ENCODE results near the gene HK1.

The HK1 gene

DNA sequence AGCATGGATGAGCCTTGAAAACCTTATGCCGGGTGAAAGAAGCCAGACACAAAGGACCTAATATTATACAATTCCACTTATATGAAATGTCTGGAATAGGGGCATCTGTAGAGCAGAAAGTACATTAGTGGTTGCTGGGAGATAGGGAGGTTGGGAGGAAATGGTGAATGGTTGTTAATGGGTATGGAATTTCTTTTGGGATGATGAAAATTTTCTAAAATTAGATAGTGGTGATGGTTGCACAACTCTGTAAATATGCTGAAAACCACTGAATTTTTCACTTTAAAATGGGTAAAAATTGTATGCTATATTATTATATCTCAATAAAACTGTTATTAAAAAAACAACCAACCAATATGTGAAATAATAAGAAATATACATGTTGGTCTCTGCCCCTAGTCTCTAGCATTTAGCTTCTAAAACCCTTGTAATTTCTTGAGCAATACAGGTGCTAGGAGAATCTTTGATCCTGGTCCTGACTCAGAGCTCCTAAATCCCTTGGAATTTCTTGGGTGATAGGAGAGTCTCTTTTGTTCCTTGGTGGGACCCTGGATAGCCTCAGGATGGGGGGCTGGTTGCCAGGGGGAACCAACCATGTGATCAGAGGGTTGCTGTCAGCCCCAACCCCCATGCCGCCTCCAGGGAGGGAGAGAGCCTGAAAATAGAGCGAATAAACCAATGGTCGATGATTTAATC, 74.4 kb downstream of the HK1 start:
- no peak for DNase-seq

DNA sequence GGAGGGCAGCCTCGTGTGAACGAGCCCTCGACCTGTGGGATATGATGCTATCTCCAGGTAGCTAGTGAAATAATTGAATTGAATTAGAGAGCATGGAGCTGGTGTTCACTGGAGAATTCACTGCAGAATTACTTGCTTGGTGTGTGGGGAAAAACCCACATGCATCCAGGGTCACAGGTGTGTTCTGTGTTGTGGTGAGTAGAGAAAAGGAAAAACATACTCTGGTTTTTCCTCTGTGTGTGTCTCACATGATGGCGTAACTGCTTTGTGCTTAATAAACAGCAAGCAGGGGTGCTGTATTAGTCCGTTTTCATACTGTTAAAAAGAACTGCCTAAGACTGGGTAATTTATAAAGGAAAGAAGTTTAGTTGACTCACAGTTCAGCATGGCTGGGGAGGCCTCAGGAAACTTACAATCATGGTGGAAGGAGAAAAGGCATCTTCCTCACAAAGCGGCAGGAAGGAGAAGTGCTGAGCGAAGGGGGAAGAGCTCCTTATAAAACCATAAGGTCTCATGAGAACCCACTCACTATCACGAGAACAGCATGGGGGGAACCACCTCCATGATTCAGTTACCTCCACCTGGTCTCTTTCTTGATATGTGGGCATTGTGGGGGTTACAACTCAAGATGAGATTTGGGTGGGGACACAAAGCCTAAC, 75.8 kb downstream of the HK1 start:
- no peak for DNase-seq

DNA sequence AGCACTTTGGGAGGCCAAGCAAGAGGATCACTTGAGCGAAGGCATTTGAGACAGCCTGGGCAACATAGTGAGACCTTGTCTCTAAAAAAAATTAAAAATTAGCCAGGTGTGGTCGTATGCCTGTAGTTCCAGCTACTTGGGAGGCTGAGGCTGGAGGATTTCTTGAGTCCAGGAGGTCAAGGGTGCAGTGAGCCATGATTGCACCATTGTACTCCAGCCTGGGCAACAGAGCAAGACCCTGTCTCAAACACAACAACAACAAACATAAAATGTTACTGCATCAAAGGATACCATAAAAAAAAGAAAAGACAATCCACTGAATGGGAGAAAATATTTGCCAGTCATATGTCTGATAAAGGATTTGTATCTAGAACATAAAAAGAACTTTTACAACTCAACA, 77.9 kb downstream of the HK1 start:
- DNase-seq, result no peak

DNA sequence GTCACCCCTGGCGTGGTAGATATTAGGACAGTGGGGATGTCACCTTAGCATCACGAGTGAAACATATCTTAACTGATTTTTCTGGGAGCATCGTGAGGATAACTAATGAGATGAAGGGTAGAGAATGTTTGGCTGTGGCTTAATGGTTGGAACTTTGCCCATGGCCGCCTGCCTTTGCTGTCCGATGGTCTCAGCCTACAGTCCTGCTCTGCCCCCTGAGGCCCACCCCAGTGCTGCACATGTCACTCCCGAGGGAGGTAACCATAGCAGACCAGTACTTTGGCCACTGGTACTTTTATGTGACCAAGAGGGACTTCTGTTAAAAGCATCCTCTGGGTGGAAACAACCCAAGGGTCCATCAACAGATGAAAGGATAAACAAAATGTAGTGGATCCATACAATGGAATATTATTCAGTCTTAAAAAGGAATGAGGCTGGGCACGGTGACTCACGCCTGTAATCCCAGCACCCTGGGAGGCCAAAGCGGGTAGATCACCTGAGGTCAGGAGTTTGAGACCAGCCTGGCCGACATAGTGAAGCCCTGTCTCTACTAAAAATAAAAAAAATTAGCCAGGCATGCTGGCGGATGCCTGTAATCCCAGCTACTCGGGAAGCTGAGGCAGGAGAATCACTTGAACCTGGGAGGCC, 80.0 kb downstream of the HK1 start:
- no peak for DNase-seq

DNA sequence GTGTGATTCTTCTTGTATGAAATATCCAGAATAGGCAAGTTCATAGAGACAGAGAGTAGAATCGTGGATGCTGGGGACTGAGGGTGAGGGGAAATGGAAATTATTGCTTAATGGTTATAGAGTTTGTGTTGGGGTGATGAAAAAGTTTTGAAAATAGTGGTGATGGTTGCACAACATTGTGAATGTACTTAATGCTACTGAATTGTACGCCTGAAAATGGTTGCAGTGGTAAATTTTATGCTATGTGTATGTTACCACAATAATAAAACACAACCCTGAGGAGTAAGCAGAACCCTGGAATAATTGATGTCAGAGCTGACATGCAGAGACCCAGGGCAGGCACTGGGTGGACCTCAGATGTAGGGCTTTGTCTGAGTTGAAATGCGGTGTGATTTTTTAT, 80.9 kb downstream of the HK1 start:
- DNase-seq, result no peak

DNA sequence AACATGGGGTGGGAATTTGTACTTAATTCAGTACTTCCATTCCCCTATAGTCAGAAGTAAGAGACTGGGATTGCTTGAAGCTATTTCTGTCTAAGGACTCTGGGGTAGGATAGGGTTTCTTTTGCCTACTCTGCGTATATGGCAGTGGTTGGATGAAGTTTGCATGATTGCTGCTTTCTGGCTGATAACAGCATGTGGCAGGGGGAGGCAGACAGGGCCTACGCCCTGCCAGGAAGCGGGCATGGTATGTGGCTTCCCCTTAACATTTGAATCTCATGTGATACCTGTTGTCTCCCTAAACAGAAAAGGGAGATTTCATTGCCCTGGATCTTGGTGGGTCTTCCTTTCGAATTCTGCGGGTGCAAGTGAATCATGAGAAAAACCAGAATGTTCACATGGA, 81.3 kb downstream of the HK1 start:
- no peak for DNase-seq

DNA sequence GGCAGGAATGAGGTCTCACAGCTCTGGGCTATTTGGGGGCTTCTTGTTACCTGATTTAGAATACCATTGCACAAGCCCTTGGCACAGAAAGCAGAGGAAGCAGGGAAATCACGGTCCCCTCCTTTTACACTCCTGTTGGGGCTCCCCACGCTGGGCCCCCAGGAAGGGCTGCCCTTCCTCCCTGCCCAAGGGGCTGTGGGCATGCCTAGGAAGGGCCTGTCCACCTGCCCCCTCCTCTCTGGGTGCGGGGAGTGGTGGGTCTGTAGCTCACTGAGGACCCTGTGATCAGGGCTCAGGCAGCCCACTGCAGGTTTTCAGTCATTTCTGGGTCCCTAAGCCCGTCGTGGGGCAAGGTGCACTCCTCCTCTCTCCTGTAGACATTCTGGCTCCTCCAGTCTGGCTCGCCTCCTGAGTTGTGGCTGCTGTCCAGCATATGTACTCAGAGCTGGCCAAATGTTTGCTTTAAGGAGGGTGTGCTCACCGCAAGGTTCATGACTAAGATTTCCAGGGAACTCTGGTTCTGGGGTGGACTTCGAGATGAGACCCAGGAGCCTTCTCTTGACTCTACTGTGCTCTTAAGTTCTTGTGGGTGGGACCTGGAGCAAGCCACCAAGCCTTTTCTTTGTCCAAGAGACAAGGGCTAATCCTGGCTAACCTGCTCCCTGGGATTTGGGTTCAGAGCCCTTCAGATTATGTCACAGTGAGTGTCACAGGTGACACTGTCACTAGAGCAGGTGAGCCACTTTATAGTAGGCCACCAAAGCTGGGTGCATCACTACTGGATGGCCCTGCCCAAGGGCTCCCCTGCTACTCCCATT, 82.4 kb downstream of the HK1 start:
- peak; percentile 23 for DNase-seq

DNA sequence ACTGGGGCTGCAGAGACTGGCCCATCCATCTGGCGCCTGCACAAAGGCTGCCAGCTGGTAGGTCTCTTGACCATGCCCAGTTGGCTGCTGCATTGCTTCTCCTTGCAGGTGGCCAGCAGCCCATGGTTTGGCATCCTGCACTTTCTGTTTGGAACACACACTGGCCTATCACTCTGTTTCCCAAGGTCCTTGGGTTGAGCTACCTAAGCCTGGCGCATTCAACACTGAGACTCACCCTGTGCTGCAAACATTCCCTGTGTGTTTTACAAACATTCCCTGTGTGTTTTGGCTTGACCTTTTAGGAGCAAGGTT, 83.0 kb downstream of the HK1 start:
- no peak for DNase-seq

DNA sequence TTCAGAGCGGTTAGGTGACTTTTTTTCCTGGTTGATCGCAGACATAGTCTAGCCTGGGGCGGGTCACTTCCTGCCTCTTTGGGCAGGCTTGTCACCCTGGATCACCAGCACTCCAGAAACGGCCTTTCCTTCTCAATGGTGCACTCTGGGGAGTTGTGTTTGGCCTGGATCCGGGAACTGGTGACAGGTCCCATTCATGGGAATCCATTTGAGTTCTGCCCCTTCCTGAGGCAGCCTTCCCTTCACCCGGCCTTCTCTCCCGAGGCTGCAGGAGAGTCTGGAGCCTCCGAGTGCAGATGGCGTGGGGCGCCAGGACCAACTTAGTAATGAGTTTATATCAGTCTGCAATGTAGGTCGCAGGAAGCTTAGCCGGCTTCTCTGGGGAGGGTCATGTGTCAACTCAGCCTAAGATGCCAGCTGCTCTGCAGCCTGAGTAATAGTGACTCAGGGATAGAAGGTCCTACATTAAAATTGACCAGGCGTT, 84.2 kb downstream of the HK1 start:
- DNase-seq, result peak; percentile 45

DNA sequence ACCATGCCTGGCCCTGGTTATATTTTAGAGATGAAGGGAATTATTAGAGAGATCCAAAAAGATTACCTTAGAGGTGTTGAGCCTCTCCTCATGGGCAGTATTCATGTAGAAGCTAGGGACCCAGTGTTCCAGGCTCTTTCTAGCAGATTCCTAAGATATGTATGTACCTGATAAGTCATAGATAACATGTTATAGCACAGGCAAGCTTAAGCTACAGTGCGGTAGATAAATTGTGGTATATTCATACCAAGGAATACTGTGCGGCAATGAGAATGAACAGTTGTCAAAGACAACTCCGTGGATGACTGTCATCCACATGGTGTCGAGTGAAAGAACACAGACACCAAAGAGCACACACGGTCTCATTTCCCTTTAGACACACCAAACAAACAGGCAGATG, 85.4 kb downstream of the HK1 start:
- no peak for DNase-seq

DNA sequence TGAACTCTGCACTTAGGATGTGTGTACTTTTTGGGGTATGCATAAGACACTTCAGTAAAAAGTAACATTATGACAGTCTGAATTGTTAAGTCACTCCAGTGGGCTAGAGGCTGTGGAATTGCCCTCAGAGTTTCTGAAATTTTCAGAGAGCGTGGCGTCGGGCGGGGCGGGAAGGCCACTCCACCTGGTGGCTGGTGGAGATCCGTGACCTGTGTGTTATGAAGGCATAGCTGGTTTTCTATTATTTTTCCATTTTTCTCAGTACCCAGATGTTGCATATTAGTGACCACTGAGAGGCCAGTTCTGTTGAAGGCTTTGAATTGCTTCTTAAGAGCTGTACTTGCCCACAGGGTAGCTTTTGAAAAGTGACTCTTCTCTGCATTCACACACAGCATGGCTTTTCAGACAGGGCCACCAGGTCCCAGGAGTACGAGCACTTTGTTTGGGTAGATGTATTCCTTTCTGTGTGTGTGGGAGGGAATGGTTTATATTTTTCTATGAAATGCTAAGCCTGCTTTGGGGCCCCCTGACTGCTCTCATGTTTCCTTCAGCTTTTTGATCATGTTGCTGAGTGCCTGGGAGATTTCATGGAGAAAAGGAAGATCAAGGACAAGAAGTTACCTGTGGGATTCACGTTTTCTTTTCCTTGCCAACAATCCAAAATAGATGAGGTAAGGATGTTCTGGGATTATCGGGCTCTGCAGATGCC, 86.1 kb downstream of the HK1 start:
- DNase-seq, result no peak

DNA sequence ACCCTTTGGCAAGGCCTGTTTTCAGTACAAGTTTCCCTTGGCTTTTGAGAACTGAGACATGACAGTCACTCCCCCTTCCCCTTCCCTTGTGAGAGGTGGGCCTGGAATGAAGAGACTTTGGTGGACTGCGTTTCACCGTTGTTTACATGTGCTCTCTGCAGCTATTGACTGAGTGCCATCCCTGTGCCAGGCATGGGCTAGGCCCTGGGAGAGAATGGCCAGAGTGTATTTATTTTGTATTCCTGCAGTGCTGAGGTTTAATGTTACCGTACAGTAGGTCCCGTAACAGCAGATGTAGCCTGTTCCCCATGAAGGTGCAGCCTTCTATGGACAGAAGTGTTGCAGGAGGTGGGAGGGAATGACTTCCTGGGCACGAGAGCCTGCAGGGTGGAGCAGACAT, 88.4 kb downstream of the HK1 start:
- no peak for DNase-seq

DNA sequence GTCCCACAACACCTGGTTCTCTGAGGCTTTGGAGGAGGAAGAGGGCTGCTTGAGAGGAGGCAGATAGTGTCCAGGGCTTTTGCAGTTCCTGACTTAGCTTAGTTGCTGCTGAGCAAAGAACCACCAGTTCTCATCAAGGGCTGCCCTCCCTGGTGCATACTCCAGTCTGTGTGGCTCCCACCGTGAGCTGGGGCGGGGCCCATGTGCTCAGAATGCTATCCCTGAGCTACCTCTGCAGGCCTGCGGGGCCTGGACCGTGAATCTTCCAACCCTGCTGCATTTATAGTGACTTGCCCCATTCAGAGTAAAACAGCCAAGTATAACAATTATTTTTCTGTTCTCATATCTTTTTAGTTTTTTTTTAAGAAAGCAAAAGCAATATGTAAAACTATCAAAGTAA, 89.2 kb downstream of the HK1 start:
- no peak for DNase-seq

DNA sequence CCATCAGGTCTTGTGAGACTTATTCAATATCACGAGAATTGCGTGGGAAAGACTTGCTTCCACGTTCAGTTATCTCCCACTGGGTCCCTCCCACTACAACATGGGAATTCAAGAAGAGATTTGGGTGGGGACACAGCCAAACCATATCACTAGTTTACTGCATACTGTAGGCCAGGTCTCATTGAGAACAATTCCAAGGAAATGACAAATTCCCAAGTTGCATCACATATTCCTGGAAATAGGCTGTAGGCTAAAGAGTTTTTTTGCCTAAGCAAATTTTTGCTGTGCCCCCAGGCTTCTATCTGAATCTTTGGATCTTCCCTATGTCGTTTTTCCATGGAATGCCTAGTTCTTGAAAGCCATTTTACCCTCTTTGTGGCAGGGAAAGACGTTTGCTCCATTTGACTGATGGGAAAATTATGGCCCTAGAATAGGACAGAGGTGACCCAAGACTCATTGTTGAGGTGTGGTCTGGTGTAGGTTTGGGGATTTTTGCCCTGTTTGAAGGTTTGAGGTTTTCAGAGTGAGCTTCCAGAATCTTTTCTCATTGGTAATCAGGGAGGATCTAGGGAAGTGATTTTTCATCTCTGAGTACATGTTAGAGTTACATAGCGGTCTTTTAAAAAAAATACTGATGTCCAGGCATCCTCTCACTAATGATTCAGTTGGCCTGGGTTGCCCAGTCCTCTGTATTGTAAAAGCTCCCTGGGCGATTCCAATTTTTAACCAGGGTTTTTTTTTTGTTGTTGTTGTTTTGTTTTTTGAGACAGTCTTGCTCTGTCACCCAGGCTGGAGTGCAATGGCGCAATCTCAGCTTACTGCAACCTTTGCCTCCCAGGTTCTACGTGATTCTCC, 94.1 kb downstream of the HK1 start:
- no peak for DNase-seq

DNA sequence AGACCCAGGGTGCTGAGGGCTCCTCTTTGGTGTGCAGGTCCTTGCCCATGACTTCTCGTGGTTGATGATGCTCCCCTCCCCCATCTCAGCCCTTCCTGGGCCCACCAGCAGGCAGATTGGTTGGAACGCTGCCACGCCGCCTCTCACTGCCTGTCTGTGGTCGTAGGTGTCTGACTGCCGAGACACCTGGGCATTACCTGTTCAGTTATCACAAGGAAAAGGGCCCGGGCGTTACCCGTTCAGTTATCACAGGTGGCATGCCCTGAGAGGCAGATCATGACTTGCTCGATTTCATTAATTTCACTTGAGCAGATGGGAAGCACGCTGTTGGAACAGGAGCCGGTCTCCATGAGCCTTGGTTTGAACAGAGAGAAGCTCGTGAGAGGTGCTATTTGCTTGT, 95.9 kb downstream of the HK1 start:
- no peak for DNase-seq

DNA sequence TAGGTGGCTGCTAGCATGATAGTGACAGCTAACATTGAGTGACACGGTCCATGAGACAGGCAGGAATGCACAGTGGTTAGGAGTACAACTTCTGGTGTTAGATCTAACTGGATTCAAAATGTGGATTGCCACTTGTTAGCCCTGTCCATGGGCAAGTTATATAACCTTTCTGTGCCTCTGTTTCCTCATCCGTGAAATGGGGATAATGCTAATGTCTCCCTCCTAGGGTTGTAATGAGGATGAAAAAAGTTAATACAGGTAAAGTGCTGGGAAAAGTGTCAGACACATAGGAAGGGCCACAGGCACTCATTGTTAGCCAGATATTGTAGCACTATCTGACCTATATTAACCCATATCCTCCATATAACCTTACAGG, 96.6 kb downstream of the HK1 start:
- no peak for DNase-seq

DNA sequence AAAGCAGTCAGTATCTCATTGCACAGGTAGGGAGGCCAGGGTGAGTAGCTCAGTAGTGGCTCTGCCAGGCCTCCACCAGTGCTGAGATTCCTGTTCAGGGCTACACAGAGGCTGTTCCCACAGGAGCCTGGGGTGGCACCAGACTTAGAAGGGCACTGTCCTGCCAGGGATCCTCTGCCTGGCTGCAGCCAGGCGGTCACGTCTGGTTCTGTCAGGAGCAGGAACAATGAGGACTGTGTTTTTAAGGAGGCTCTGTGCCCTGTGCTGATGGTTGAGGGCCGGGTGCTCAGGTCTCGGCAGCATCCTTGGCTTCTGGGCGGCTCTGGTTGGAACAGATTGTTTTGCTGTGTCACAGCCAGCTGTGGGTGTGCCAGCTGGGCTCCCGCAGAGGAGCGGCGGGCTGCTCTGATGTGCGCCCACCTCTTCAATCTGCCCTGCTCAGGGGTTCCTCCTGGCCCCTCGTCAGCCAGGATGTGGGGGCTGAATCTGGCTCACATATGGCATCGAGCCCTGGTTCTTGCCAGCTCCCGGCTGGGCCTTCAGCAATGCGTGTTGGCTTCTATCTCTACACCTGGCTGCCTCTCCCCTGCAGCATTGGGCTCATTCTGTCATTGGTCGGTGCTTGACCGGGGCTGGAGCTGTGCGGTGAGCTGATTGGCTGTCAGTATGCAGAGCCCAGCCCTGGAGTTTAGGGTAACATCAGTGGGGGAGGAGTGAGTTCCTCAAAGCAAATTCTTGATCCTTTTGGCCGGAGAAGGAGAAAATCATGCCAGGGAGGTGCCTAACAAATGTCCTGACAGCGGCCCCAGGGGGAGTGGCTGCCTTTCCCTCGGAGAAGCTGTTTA, 97.2 kb downstream of the HK1 start:
- DNase-seq, result no peak

DNA sequence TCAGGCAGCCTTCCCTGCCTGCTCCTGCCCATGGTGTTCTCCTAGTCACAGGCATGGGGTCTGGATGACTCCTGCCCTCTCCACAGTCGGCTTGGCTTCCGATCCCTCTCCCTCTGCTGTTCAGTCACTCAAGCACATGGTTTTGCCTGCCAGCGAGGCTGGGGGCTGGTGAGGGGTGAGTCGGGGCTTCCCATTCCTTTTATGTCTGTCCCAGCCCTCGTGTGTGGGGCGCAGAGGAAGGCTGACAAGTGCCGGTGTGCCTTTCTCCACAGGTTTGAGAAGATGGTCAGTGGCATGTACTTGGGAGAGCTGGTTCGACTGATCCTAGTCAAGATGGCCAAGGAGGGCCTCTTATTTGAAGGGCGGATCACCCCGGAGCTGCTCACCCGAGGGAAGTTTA, 98.4 kb downstream of the HK1 start:
- DNase-seq, result no peak

DNA sequence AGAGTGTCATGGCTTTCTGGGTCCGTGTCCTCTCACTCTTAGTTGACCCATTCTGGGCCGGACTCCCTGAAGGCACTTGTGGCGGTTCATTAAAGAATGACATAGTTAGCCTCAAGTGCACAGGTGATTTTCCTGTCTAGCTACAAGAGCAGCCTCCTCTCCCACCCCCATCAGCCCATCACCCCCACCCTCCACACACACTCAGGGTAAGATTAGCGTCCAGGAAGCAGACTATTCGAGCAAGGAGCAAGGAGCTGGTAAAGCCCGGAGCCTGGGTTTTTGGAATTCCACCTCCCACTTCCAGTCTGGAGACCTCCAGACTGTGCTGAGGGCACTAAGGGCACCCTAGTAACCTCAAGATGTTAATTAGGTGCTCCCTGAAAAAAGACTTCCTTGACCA, 98.9 kb downstream of the HK1 start:
- no peak for DNase-seq

DNA sequence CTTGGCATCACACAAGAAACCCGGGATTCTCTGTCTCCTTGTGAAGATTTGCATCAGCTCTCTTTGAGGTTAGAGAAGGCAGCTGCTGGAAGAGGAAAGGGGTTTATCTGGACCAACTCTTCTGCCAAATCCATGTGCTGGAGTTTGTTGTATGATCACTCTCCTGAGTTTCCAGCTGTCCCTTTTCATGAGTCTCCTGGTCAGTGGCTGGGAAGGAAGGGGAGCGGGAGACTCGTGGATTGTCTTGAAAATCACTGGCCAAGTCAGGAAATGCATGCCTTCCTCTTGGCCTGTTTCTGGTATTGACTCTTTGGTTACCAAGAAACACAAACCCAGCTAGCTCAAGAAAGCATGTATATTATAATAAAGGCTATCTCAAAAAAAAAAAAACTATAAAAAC, 99.6 kb downstream of the HK1 start:
- no peak for DNase-seq

DNA sequence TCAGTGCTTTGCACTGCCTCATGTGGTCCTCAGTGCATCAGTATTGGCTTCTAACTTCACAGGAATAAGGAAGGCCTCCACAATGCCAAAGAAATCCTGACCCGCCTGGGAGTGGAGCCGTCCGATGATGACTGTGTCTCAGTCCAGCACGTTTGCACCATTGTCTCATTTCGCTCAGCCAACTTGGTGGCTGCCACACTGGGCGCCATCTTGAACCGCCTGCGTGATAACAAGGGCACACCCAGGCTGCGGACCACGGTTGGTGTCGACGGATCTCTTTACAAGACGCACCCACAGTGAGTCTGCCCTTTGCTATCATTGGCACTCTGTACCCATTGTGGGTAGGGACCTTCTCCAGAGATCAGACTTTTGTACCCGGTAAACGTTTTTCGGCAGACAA, 101.5 kb downstream of the HK1 start:
- DNase-seq, result no peak

All from T1000 (cell line).